ENCODE measurements around the gene SH3D21. TPM values are rescaled to one million over a fixed set of nuclear protein-coding genes. Genes with fewer than 3 reads are reported as not detected.

The SH3D21 gene
- polyA plus RNA-seq, 5 donors = 12.3 to 20.9 (median 18.4) TPM

DNA sequence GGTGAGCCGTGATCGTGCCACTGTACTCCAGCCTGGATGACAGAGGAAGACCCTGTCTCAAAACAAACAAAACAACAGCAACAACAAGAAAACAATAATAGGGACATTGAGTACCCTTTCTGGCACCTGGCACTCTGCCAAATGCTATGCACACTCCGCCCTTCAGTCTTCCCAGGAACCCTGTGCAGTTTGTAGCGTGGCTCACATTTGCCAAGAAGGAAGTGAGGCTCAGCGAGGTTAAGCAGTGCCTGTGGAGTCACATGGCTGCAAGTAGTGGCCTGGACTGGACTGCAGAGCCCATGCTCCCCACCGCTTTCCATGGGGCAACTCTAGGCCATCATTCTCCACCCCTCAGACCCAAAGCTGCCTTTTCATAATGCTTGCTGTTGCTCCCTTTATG lies 22.5 kb downstream of the SH3D21 start:
- no peak for DNase-seq

DNA sequence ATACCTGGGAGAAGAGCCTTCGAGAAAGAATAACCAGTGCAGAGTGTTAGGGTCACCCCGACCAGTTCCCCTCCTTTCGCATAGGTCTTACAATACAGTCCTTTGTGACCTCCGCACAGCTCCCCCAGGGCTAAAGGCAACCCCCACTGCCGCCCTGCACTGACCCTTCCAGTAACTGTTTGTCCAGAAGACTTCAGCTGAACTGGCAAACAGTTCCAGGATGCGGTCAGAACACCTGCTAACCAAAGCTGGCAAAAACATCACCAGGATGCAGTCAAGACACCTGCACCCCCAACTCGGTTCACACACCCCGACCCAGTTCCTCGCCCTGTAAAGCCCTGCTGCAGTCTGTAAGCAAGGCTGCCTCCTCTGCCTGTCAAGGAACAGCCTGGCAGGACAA lies 23.6 kb downstream of the SH3D21 start:
- no peak for DNase-seq

DNA sequence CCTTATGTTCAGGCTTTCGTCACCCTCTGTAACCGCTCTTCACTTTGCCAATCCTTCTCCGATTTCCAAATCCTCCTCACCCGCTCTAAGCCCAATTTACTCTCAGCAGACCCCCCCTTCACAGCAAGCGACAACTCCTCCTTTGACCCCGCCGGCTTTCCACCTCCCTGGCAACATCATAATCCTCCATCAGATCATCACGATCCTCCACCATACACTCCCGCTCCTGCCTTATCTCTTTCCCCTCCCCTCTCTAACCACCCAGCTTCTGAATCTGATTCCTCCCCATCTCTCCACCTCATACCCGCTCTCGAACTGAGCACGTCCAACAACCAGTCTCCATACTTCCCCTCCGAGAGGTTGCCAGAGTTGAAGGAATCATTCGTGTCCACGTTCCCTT lies 24.8 kb downstream of the SH3D21 start:
- DNase-seq = no peak

DNA sequence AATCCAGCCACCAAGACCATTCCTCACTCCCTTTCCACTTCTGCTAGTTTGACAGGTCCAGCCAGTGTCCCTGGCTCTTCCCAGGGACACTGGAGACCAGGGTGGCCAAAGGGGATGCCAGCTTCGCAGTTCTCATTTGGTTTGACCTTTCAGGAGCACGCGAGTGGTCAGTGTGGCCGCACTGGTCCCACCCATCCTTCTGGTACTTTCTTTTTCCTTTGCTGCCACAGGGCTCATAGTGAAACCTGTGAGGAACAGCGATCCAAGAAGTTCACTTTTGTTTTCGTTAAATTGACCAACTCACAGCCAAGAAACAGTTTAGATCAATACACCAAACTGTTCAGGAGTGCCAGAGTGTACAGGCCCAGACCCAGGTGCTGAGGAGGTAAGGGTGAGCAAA lies 31.7 kb downstream of the SH3D21 start:
- DNase-seq = no peak

DNA sequence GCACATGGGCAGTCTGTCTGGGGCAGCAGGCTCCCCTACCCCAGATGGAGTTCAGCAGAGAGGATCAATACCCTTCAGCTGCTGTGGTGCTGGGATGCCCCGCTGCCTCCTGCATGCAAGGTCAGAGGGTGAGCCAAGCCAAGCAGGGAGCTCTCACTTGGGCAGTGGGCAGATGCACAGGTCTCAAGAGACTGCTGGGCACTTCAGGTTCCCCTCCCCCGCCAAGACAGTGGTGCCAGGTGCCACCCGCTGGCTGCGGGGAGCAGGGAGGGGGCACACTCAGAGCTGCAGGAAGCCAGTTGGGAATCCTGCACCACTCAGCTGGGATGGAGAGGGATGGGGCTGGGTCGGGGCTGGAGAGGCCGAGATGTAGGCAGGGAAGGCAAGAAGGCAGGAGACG lies 33.0 kb downstream of the SH3D21 start:
- no peak for DNase-seq

DNA sequence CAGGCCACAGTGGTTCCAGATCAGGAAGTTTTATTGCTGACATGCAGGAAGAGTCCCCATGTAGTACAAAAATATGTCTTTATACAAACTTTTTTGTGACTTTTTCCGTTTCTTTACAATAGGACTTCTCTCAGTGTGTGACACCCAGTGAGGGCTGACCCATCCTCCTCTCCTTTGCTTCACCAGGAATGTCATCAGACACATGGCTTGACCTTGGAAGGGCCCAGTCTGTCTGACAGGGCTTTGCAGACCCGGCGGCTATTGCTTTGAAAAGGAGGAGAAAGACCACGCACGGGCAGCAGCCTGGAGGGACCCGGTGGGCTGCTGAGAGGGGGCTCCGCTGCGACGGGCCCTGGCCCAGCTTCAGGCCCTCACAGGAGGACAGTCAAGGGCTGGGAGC lies 33.4 kb downstream of the SH3D21 start:
- no peak for DNase-seq

DNA sequence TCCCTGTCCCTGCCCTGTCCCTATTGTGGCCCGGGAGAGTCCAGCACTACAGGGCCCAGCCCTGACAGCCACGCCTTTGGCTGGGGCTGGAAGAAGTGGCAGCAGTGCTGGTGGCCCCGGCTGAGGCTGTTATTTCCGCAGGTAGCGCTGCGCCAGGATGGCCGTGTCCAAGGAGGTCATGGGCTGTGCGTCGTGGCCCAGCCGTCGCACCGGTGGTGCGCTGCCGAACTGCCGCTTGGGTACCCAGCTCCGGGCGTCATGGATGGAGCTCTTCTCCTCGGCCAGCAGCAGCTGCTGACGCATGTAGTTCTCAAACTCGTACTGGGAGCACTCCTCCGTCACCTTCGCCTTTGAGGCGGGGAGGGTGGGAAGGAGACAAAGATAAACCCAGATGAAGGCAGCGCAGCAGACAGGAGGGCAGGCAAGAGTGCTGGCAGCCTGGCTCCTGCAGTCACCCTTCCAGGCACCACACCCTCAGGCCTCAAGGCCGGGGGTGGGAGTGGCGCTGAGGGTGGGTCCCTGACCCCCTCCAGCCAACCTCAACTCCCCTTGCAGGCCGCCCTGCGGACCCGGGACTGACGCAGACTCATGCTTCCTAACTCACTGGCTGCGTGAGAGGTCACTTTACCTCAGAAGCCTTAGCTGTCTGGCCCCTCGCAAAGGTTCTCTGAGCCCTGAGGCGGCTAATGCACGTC lies 35.6 kb downstream of the SH3D21 start:
- DNase-seq = no peak

DNA sequence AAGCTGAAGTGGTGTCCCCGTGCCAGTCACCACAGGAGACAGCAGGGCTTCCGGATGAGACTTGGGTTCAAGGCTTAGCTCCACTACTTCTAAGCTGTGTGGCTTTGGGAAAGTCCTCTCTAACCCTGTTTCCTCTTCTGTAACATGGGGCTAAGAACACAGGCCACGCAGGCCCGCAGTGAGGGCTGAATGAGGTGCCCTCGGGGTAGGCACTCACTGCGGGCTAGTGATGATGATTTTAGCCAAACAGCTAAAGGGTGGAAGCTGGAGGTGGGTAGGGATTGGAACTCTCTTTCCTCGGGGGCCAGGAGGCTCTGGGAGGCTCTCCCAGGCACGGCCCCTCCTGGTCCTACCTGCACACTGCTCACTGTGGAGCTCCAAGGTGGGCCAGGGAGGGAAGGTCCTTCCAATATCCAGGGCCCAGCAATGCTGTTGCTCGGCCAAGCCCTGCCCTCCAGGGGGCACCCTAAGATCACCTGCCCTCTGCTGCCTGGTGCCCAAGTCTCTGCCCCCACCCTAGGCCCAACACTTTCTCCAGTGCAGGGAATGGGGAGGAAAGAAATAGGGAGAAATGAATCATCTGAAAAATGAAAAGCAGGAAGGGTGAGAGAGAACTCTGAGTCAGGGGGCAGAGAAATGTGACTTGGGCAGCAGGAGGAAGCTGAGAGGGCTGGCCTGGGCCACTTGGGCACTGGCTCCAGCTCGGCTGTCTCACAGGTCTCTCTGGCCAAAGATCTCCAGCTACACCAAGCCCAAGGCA lies 36.4 kb downstream of the SH3D21 start:
- no peak for DNase-seq

DNA sequence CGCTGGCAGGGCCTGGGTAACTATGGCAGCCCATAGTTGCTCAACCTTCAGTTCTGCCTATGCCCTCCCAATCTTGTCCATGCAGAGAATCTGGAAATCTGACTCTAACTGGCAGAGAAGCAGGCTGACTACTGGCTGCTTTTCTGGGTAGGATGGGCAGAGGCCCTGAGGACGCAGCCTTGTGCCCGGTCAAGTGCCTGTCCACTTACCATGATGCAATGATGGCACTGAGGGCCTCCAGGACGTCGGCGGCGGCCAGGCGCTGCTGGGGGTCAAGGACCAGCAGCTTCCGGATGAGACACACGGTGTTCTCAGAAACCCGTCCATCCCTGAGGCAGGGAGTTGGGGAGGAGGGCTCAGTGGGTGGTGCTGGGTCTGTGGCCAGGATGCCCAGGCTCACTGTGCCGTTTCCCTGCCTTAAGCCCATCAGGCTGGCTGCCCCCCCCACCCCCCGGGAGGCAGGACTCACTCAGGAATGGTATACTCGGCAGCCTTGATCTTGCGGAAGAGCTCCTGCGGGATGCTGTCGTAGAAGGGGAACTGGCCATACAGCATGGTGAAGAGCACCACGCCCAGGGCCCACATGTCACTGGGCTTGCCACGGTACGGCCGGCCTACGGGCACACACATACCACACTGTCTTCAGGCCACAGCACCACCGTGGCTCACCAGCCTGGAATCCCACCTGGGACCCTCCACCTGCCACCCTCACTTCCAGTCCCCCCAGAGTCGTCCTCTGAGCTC lies 37.7 kb downstream of the SH3D21 start:
- no peak for DNase-seq

DNA sequence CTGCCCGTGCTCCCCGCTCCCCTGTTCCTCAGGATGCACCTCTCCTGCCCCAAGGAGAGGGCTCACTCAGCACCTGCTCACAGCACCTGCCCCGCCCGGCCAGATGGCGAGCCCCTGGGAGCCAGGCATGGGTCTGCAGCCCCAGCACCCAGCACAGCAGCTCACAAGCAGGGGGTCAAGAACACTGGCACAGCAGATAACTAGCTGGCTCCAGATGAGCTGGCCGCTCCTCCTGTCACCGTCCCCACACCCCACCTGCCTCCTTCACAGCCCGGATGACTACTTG lies 38.2 kb downstream of the SH3D21 start:
- DNase-seq = no peak

DNA sequence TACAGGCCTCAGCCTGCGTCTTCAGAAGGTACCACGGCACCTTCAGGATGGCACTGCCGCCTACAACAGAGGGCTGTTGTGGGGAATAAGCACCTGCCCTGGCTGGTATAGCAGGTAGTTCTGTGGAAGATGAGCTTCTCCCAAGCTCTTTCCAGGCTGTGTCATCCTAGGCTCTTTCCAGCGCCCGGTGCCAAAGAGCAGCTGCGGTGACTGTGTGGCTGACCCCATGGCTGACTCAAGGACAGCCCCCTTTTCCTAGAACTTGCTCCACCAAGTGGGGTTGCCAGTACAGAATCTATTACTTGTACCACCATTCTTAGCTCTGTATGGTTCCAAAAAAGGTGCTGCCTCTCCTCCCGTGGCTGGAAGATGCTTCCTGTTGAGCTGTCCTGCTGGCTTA lies 39.2 kb downstream of the SH3D21 start:
- DNase-seq = no peak

DNA sequence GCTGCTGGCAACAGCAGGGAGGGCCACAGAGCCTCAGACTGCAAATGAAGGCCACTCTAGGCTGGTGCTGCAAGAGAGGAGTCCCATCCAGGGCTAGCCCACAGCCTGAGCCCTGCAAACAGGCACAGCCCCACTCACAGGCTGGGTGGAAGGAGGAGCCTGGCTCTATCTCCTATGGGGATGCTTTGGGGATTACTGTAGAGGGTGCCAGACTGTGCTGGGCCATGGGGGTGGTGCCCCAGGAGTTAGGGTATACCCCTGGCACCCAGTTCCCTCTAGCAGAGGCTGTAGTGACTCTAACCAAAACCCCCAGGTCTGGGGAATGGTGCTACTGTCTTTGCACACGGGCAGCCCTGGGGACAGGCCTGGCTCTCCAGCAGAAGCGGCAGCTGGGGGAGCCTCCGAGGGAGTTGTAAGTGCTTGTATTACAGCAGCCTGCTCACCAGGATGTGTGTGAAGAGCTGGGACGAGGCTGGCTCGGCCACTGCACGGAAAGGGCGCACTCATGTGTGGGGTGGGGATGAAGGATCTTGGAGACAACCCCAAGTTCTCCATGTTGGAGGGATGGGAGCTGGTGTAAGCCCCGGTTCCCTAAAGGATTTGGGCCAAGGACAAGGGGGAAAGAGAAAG lies 40.7 kb downstream of the SH3D21 start:
- DNase-seq = no peak

DNA sequence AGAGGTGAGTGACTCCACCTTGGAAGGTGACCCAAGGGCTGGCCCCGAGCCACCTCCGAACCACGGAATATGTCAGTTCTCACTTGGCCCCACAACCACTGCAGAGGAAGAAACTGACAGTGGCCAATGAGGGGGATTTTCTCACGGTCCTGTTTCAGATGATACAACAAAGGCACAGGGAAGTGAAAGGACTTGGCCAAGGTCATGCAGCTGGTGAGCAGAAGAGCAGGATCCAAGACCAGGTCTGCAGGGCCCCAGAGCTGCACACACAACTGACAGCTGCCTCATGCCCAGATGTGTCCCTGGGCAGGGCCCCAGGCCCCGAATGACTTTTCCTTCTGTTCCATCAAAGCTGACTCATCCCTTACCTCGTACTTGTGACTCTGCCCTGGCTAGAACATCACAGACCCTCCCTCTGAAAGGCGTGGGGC lies 43.1 kb downstream of the SH3D21 start:
- no peak for DNase-seq

DNA sequence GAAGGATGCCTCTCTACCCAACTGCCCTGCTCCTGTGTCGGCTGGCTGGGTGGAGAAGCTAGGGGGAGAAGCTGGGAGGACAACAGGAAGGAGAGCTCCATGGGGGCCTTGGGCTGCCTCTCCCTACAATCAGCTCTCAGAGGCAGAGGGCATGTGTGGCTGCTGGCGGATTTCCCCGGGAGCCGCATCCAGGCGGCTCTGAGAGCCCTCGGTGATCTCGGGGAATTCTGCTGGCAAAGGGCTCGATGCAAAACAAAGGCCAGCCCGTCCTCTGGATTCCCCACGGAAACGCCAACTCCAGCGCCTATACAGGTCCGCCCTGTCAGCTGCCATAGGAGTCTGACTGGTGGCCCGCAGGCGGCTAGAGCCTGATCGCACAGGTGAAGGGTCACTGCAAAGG lies 43.7 kb downstream of the SH3D21 start:
- no peak for DNase-seq

DNA sequence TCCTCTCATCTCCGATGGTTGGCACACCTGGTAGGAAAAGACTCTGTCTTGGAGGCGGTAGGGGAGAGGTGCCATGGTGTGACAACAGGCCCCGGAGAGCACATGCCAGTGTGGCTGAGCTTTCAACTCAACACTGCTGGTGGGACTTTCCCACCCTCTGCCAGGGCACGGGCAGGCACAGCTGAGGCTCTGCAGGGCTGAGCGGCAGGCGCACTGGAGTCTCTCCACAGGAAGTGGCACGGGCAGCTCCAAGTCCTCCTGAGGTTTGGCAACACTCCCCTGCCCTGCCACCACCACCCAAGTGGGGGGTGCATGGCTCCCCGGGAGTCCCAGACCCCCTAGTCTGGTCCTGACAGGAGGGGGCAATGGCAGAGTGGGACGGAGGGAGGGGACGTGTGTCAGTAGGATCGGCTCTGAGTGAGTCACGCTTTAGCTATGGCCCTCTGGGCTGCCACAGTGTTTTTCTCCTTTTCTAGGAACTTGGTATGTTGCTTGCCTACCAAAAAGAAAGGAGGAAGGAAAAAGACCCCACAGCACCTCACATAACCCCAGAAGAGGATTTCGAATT lies 44.6 kb downstream of the SH3D21 start:
- no peak for DNase-seq

DNA sequence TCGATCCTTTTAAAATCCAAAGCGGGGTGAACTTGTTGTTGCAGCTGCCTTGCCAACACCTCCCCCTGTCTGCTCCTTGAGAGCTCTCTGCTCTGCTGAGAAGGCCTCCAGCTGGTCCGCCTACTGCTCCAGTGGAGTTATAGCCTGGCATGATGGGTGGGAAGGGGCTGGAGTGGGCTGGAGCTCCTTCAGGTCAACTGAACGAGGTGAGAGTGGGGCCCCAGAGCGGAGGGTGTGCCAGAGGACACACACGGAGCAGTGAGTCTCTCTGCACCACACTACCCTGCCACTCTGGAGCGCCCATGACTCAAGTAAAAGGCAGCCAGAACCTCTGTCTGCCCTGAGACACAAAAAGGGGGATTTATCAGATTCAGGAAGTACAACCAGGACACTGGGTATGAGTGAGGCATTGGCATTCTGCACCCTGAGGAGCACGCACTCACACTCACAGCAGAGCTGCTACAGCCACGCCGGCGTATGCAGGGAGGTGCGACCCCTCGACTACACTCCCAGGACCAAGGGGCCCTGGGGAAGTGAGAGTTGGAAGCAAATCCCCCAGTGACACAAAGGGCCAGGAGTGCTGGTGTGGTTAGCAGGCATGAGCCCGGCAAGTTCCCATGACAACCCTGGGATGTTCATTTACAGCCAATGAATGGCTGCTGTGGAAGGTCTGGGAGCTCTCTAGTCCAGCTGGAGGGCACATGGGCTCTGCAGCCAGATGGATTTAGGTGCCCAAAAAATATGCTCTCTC lies 45.2 kb downstream of the SH3D21 start:
- DNase-seq = no peak

DNA sequence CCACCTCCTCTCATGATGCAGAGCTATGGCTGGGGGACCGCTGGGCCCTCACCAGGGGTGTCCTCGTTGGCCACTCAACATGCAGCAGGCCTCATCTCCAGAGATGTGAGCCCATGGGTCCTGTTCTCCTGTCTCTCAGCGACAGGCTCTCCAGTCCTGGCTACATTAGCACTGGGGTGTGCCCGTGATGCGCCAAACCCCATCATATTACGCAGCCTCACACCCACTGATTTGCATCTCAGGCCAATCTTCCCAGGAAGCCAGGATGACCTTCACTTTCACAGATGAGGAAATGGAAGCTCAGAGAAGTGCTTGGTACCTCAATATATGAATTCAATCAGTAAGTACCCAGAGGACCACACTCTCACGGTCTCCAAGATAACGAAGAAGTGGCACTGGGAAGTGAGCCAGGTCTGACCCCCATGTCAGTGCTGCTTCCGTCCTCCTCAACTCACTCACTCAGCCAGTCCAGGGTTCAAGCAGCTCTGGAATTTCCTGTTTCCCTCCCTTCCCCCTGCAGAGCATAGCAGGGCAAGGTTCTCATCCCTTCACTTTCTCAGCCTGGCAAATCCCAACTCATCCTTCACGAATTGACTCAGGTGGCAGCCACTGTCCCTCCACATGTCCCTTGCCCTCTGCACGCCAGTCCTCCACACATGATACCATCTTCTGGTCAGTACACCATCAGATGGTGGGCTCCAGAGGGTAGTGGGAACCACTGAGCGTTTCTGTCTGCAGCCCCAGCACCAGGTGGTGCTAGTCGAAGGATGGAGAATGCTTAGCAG lies 46.1 kb downstream of the SH3D21 start:
- no peak for DNase-seq

DNA sequence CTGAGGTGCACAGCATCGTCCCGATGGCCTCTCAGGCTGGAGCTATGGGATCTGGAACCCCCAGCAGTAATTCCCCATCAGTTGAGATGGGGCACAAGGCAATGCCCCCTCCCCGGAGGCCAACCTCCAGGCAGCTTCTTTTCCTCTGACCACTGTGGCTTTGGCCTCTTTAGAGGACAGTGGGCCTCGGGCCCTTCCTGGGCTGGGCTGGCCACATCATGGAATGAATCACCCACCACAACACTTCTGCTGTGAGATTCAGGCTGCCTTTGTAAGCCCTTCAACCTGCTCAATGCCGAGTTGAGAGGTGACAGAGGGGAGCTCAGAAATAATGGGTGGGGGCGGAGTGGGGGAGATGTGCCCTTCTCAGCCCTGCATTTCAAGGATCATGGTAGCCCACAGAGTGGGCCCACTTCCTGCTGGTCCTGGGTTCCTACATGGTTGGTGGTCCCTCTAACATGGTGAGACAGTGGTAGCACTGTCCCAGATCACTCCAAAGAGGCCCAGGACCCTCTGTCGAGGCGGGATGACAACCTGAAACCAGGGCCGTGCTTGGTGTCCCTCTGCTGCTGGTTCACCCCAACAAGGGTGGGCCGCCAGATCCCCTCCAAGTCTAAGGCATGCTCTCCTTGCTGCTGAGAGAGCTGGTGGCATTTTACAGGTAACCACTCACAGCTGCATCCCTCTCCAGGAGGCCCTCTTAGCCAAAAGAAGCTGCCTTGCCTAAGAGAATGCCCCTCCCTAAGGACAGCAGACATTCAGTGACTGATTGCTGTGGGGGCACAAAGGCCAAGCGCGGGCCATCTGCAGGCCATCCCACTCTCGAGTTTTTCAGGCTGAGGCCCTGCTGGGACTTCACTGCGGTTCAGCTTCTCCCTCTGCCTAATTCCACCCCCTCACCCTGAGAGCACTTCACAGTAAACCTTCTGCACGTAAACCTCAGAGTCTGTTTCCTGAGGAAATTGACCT lies 47.0 kb downstream of the SH3D21 start:
- no peak for DNase-seq

DNA sequence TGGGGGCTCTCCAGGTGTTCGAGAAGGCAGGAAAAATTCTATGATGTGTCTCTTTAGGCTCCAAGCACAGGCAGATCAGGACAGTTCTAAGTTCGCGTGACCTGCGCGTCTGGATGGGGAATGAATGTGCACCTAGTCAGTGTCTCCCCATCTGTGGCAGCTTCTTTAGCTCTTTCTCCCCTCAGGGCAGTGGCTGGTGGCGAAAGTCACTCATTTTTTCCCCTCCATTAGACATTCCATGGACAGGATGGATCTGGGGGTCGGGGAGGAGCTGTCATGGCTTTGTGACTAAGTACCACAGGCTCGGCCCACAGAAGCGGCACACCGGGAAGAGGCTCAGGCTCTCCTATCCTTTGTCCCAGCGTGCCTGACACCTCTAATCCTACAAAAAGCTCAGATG lies 48.3 kb downstream of the SH3D21 start:
- DNase-seq = no peak

DNA sequence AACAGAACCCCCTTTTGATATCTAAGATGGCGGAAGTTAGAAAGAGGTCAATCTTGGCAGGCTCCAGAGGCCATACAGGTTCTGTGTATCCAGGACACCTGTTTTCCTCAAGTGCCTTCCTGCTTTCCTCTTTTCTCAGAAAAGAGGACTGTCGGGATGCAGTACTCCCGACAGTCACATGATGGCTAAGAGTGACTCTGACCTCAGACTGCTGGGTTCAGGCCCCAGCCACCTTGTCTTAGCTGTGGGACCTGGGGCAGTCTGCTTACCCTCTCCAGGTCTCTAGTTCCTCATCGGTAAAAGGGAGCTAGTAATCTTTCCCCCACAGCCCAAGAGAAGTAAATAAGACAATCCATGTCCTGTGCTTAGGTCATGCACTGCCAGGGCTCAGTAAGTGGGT lies 49.6 kb downstream of the SH3D21 start:
- DNase-seq = no peak

All from right lung (tissue), 5 donors.